K562 (cell line): ENCODE measurements around the gene POP5. TPM values are rescaled to one million over a fixed set of nuclear protein-coding genes. Genes with fewer than 3 reads are reported as not detected.
A peak's percentile ranks its signal among the peaks of the same experiment; 100 is the strongest.

Experiments used
- CBX5 ChIP-seq: IDR thresholded peaks from 2 replicates; pipeline ENCODE4 v1.6.1; 2014; ENCODE audit warnings: low read depth, borderline replicate concordance
- EP300 ChIP-seq: IDR thresholded peaks from 2 replicates; pipeline ENCODE4 v1.6.1; 2012; ENCODE audit warnings: low read length, improper control_type of control experiment
- FOXA3 ChIP-seq, 2 experiments: fragments of 450-650 bp in 1 of 2; sonication (generic) in 1 of 2; formaldehyde crosslinking; IDR thresholded peaks in 1 of 2; conservative IDR thresholded peaks in 1 of 2; 2 replicates each; pipeline versions ENCODE4 v1.4.0 to v1.8.0; 2020 to 2022; ENCODE audit warnings: mild to moderate bottlenecking in 2 of 2, missing genetic modification reagents in 1 of 2
- JUND ChIP-seq, 2 experiments: IDR thresholded peaks; 2 replicates in 1 of 2; 3 replicates in 1 of 2; pipeline ENCODE4 v1.6.1; 2011; ENCODE audit warnings: borderline replicate concordance in 2 of 2, low read depth in 2 of 2, low read length in 2 of 2, improper control_type of control experiment in 1 of 2, missing biosample characterization in 1 of 2, missing genetic modification characterization in 1 of 2, missing genetic modification reagents in 1 of 2
- PURB ChIP-seq: sonication (generic); formaldehyde crosslinking; IDR thresholded peaks from 2 replicates; pipeline ENCODE4 v1.9.0; 2021; ENCODE audit warnings: low read depth, mild to moderate bottlenecking, missing genetic modification reagents
- RERE ChIP-seq: sonication (generic); formaldehyde crosslinking; IDR thresholded peaks from 2 replicates; pipeline ENCODE4 v1.8.0; 2023; ENCODE audit warnings: missing genetic modification reagents, mild to moderate bottlenecking, borderline replicate concordance
- TEAD4 ChIP-seq, 2 experiments: sonication (generic) in 1 of 2; formaldehyde crosslinking in 1 of 2; IDR thresholded peaks; 2 replicates each; pipeline versions ENCODE4 v1.6.1 to v1.8.0; 2012 to 2022; ENCODE audit warnings: borderline replicate concordance in 1 of 2, inconsistent platforms in 1 of 2, low read length in 1 of 2, mild to moderate bottlenecking in 1 of 2, missing genetic modification reagents in 1 of 2
- ZNF318 ChIP-seq, 2 experiments: fragments of 450-650 bp; IDR thresholded peaks; 2 replicates each; pipeline ENCODE4 v1.6.1; 2016; ENCODE audit warnings: mild to moderate bottlenecking in 2 of 2, borderline replicate concordance in 1 of 2, low read depth in 1 of 2, moderate library complexity in 1 of 2
- polyA plus RNA-seq, 8 experiments: library from polyadenylated mRNA; depleted of rRNA in 4 of 8; stranded (reverse) in 5 of 8; unstranded in 3 of 8; fragments of >200 nt; fragmentation: Nextera tagmentation in 2 of 8; fragmentation: Illumina TruSeq in 1 of 8; extraction: Ambion mirVana in 2 of 8; extraction: Trizol in 1 of 8; gene quantifications; 2 replicates each; pipeline versions ENCODE4 v1.2.1 to v1.2.3, GENCODE V29; 2011 to 2014; ENCODE audit warnings: inconsistent platforms in 1 of 8, missing spikeins in 1 of 8
- total RNA-seq, 7 experiments: library from RNA; depleted of rRNA in 6 of 7; stranded (reverse); fragments of >200 nt in 6 of 7; fragmentation: Illumina TruSeq in 2 of 7; extraction: Trizol in 2 of 7; gene quantifications; 2 replicates each; pipeline versions ENCODE4 v1.2.1 to v1.2.3, GENCODE V29; 2011 to 2021; ENCODE audit warnings: low replicate concordance in 1 of 7

Gene POP5
- total and polyA plus RNA-seq, 9 of the 15 experiments (the other 6 are each of a cell fraction or from before 2014, with no cell fraction given): 57.5 to 253 (median 73.8) TPM

GRCh38 chr12:120540445-120540844, 40.8 kb downstream of the POP5 start (continued):
- TF ChIP-seq RERE (CRISPR knock-in tag): no peak
- peak; percentile 82 to 91; a peak in 3 of 4 replicates for TF ChIP-seq ZNF318 (IDR thresholded peaks at IDR 0.05; ENCODE audit: borderline replicate concordance in 1 of 2, low read depth in 1 of 2)
- TF ChIP-seq TEAD4 (IDR thresholded peaks at IDR 0.05; ENCODE audit: low read length): peak; percentile 99
- no peak for TF ChIP-seq TEAD4 (CRISPR knock-in tag; IDR thresholded peaks at IDR 0.05; ENCODE audit: borderline replicate concordance)
- no peak for TF ChIP-seq PURB (CRISPR knock-in tag)
- TF ChIP-seq JUND (IDR thresholded peaks at IDR 0.05; ENCODE audit: borderline replicate concordance, low read depth, low read length): peak; percentile 65; the same call in 1 of the 2 replicates
- TF ChIP-seq JUND (tag; IDR thresholded peaks at IDR 0.05; ENCODE audit: borderline replicate concordance, low read depth, low read length): peak; percentile 58; the same call in 1 of the 3 replicates
- TF ChIP-seq FOXA3 (CRISPR knock-in tag; conservative IDR thresholded peaks at IDR 0.05 in 1 of 2, IDR thresholded peaks at IDR 0.05 in 1 of 2): peak in 1 of 2 experiments; percentile 77; a peak in 2 of 4 replicates
- TF ChIP-seq CBX5: no peak
- peak; percentile 96 for TF ChIP-seq EP300
